Measurements from ENCODE around the gene ITGAD.

Gene ITGAD

DNA sequence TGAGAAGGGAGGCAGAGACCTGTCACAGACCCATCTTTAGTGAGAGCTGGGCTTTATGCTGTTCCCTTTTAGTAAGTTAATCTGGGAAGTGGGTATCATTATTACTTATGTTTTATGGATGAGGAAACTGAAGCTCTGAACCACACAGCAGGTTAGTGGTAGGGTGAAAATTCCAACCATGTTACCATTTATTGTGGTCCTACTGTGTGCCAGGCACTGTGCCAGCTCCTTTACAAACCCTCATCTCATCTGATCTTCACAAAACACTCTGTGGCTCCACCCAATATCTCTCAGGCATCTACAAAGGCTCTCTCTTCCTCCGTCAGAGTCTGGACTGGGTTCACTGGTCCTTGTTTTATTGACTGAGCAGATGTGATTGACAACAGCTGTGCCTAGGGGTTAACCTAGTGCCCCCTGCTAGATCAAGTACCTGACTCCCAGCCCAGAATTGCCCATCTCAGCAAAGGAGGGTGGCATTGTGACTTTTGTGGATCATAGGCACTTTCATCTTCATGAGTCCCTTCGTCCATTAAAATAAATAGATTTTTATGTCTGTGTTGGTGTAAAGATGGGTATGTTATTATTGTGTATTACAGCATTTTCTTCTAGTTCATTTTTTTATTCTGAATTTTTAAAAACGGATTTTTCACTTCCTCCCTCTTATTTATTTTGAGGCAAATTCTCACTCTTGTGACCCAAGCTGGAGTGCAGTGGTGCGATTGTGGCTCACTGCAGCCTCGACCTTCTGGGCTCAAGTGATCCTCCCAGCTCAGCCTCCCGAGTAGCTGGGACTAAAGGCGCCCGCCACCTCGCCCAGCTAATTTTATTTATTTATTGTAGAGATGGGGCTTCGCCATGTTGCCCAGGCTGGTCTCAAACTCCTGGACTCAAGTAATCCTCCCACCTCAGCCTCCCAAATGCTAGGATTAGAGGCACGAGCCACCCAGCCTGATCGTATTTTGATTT is 81.9 kb downstream of the ITGAD start:
- no peak for DNase-seq (ENCODE audit: low read depth, low spot score)

DNA sequence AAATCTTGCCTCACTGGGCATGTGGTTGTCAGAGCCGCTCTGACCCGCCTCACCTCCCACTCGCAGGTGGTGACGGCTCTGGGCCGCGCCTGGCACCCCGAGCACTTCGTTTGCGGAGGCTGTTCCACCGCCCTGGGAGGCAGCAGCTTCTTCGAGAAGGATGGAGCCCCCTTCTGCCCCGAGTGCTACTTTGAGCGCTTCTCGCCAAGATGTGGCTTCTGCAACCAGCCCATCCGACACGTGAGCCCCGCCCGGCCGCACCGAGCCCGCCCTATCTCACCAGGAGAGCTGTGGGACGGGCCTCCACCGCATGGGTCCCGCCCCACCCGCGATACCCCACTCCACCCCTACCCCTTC is 82.8 kb downstream of the ITGAD start:
- no peak for DNase-seq (ENCODE audit: low read depth, low spot score)

Data from iPS DF 19.7 (cell line).